GM23338 (cell line): Measurements from ENCODE around the gene PLPP4. TPM values are rescaled to one million over a fixed set of nuclear protein-coding genes. Genes with fewer than 3 reads are reported as not detected.

Source experiments
- ATAC-seq: fragments of 200-7000 bp; cut with Tn5 transposase; 3 replicates; pipeline ENCODE4 v1.9.1; 2020
- DNase-seq: peaks from one replicate; pipeline ENCODE4 v3.0.0-alpha.2; 2015; ENCODE audit warnings: low spot score
- H2AFZ ChIP-seq: fragments of 200-600 bp; sonication (generic); 2 replicates; pipeline ENCODE4 v1.8.0; 2016; ENCODE audit warnings: antibody characterized with exemption, mild to moderate bottlenecking, moderate library complexity
- H3F3A ChIP-seq: fragments of 200-600 bp; sonication (generic); replicated peaks from 2 replicates; pipeline ENCODE4 v1.8.0; 2017; ENCODE audit warnings: antibody characterized with exemption, mixed run types, low read depth
- H3K27ac ChIP-seq: fragments of 200-600 bp; sonication (generic); 2 replicates; pipeline ENCODE4 v1.6.1; 2016; ENCODE audit warnings: low read depth
- H3K27me3 ChIP-seq: fragments of 200-600 bp; sonication (generic); 2 replicates; pipeline ENCODE4 v1.8.0; 2016; ENCODE audit warnings: mild to moderate bottlenecking, mixed run types, moderate library complexity; ENCODE audit not compliant: insufficient read depth
- H3K36me3 ChIP-seq: fragments of 200-600 bp; sonication (generic); 2 replicates; pipeline ENCODE4 v1.8.0; 2016; ENCODE audit warnings: mild to moderate bottlenecking; ENCODE audit not compliant: insufficient read depth
- H3K4me1 ChIP-seq: fragments of 200-600 bp; sonication (generic); 2 replicates; pipeline ENCODE4 v1.8.0; 2016; ENCODE audit warnings: mild to moderate bottlenecking, moderate library complexity; ENCODE audit not compliant: insufficient read depth
- H3K4me2 ChIP-seq: fragments of 200-600 bp; sonication (generic); 2 replicates; pipeline ENCODE4 v1.7.1; 2017; ENCODE audit warnings: mixed run types
- H3K4me3 ChIP-seq: fragments of 200-600 bp; sonication (generic); 2 replicates; pipeline ENCODE4 v1.6.1; 2016; ENCODE audit warnings: mixed run types
- H3K79me2 ChIP-seq: fragments of 200-600 bp; sonication (generic); replicated peaks from 2 replicates; pipeline ENCODE4 v1.8.0; 2017; ENCODE audit warnings: mild to moderate bottlenecking; ENCODE audit not compliant: insufficient read depth
- H3K9me2 ChIP-seq: fragments of 200-600 bp; sonication (generic); 2 replicates; pipeline ENCODE4 v1.8.0; 2017; ENCODE audit not compliant: insufficient read depth
- H4K20me1 ChIP-seq: fragments of 200-600 bp; sonication (generic); replicated peaks from 2 replicates; pipeline ENCODE4 v1.8.0; 2017; ENCODE audit warnings: mild to moderate bottlenecking; ENCODE audit not compliant: insufficient read depth
- H3K27ac Mint-ChIP-seq: 2 replicates; pipeline ENCODE4 v1.8.0; 2020; ENCODE audit warnings: inconsistent platforms, mild to moderate bottlenecking, moderate library complexity, mixed read lengths
- H3K27me3 Mint-ChIP-seq: 3 replicates; pipeline ENCODE4 v1.8.0; 2022; ENCODE audit warnings: low read depth, mild to moderate bottlenecking, moderate library complexity, mixed read lengths, inconsistent platforms; ENCODE audit not compliant: insufficient read depth, poor library complexity
- H3K36me3 Mint-ChIP-seq: 3 replicates; pipeline ENCODE4 v1.8.0; 2021; ENCODE audit warnings: low read depth, mild to moderate bottlenecking, inconsistent platforms, moderate library complexity, mixed read lengths
- H3K4me1 Mint-ChIP-seq: 3 replicates; pipeline ENCODE4 v1.8.0; 2020; ENCODE audit warnings: mild to moderate bottlenecking, inconsistent platforms, mixed read lengths
- H3K4me3 Mint-ChIP-seq: 3 replicates; pipeline ENCODE4 v1.8.0; 2021; ENCODE audit warnings: moderate library complexity, mild to moderate bottlenecking, inconsistent platforms, mixed read lengths
- H3K9me3 Mint-ChIP-seq: 3 replicates; pipeline ENCODE4 v1.8.0; 2020; ENCODE audit warnings: moderate library complexity, mild to moderate bottlenecking, inconsistent platforms, mixed read lengths
- CREB1 ChIP-seq: fragments of 250-450 bp; sonication (Bioruptor Pico); IDR thresholded peaks from 2 replicates; pipeline ENCODE4 v1.5.0; 2020; ENCODE audit warnings: low read depth, mild to moderate bottlenecking, moderate library complexity
- CTCF ChIP-seq, 2 experiments: fragments of 200-600 bp in 1 of 2; sonication (generic) in 1 of 2; conservative IDR thresholded peaks; 2 replicates each; pipeline versions ENCODE4 v1.5.1 to v1.6.1; 2016 to 2017; ENCODE audit warnings: antibody characterized with exemption in 2 of 2, low read depth in 2 of 2, mild to moderate bottlenecking in 2 of 2, moderate library complexity in 1 of 2
- ETS1 ChIP-seq: IDR thresholded peaks from 2 replicates; pipeline ENCODE4 v1.6.1; 2016; ENCODE audit warnings: antibody characterized with exemption
- EZH2 ChIP-seq: fragments of 200-600 bp; sonication (generic); IDR thresholded peaks from one replicate; pipeline ENCODE4 v1.8.0; 2017; ENCODE audit warnings: antibody characterized with exemption, mild to moderate bottlenecking, low read depth; ENCODE audit not compliant: unreplicated experiment
- EZH2phosphoT487 ChIP-seq: fragments of 200-600 bp; sonication (generic); IDR thresholded peaks from one replicate; pipeline ENCODE4 v1.8.1; 2018; ENCODE audit warnings: antibody characterized with exemption; ENCODE audit not compliant: unreplicated experiment
- JUNB ChIP-seq: IDR thresholded peaks from one replicate; pipeline ENCODE4 v1.6.1; 2016; ENCODE audit warnings: antibody characterized with exemption; ENCODE audit not compliant: unreplicated experiment
- NANOG ChIP-seq: IDR thresholded peaks from 2 replicates; pipeline ENCODE4 v1.6.1; 2016; ENCODE audit warnings: antibody characterized with exemption, borderline replicate concordance
- POLR2AphosphoS5 ChIP-seq: IDR thresholded peaks from 2 replicates; pipeline ENCODE4 v1.6.1; 2016; ENCODE audit warnings: antibody characterized with exemption, low read depth
- REST ChIP-seq: IDR thresholded peaks from one replicate; pipeline ENCODE4 v1.6.1; 2018; ENCODE audit warnings: antibody characterized with exemption; ENCODE audit not compliant: unreplicated experiment
- STAT1 ChIP-seq: IDR thresholded peaks from one replicate; pipeline ENCODE4 v1.6.1; 2016; ENCODE audit warnings: antibody characterized with exemption; ENCODE audit not compliant: unreplicated experiment
- ZNF114 ChIP-seq: fragments of 250-450 bp; sonication (Bioruptor Pico); IDR thresholded peaks from 2 replicates; pipeline ENCODE4 v1.5.0; 2020; ENCODE audit warnings: mild to moderate bottlenecking, moderate library complexity
- ZNF331 ChIP-seq: fragments of 250-450 bp; sonication (Bioruptor Pico); IDR thresholded peaks from 2 replicates; pipeline ENCODE4 v1.5.0; 2020; ENCODE audit warnings: low read depth, mild to moderate bottlenecking, moderate library complexity
- ZNF462 ChIP-seq: fragments of 250-450 bp; sonication (Bioruptor Pico); IDR thresholded peaks from 2 replicates; pipeline ENCODE4 v1.5.0; 2020; ENCODE audit warnings: mild to moderate bottlenecking, moderate library complexity
- polyA plus RNA-seq: library from polyadenylated mRNA; unstranded; fragments of >200 nt; fragmentation: Nextera tagmentation; extraction: Ambion mirVana; gene quantifications from 2 replicates; pipeline ENCODE4 v1.2.1, GENCODE V29; 2016
- total RNA-seq: library from RNA; depleted of rRNA; stranded (reverse); fragments of >200 nt; shearing (Covaris generic); gene quantifications from 2 replicates; pipeline ENCODE4 v1.2.3, GENCODE V29; 2014

Gene PLPP4
- total and polyA plus RNA-seq, 2 experiments from 2014 or later = 0.24 to 0.31 TPM

GRCh38 chr10:120480848-120481247, 23.8 kb downstream of the PLPP4 start:
- H3K79me2 ChIP-seq = no peaks in the 10 kb centered on the region
- no peak overlapping the region for H3K27ac Mint-ChIP-seq
- peaks cover 5% of the 10 kb centered on the region for H3K27me3 Mint-ChIP-seq
- no peak overlapping the region for H3K4me2 ChIP-seq
- DNase-seq = no peak
- no peak overlapping the region for H3K27ac ChIP-seq
- H3K36me3 Mint-ChIP-seq = peaks cover 7% of the 10 kb centered on the region; the same call in 2 of the 3 replicates
- H2AFZ ChIP-seq = no peak overlapping the region
- H3K9me3 Mint-ChIP-seq = peaks cover 15% of the 10 kb centered on the region
- no peaks in the 10 kb centered on the region for H3K36me3 ChIP-seq
- H4K20me1 ChIP-seq = no peaks in the 10 kb centered on the region
- H3K4me3 ChIP-seq = no peak overlapping the region
- ATAC-seq = no peak
- no peaks in the 10 kb centered on the region for H3F3A ChIP-seq
- TF ChIP-seq ETS1 (no peak), ZNF462 (CRISPR knock-in tag) (no peak), CREB1 (CRISPR knock-in tag) (no peak), EZH2phosphoT487 (no peak), REST (no peak), CTCF (conservative IDR thresholded peaks at IDR 0.05; ENCODE audit: low read depth in 2 of 2) (no peak), NANOG (no peak), STAT1 (no peak), EZH2 (no peak), POLR2AphosphoS5 (no peak), JUNB (no peak), ZNF331 (no peak), ZNF114 (CRISPR knock-in tag) (no peak)
- no peaks in the 10 kb centered on the region for H3K27me3 ChIP-seq
- H3K4me1 Mint-ChIP-seq = no peaks in the 10 kb centered on the region
- H3K4me1 ChIP-seq = no peaks in the 10 kb centered on the region
- no peak overlapping the region for H3K4me3 Mint-ChIP-seq
- H3K9me2 ChIP-seq = no peaks in the 10 kb centered on the region
